Effector memory CD4-positive, alpha-beta T cell (primary cell): ENCODE results near the gene NOP9.

Source experiments
- DNase-seq, 3 donors: peaks; one replicate each; pipeline ENCODE4 v3.0.0-alpha.2; 2020
- H3K27ac ChIP-seq: 2 replicates; pipeline ENCODE4 v1.7.0; 2013; ENCODE audit warnings: mild to moderate bottlenecking, low read length, moderate library complexity; ENCODE audit not compliant: insufficient read depth, poor library complexity, severe bottlenecking
- H3K27me3 ChIP-seq: replicated peaks from 2 replicates; pipeline ENCODE4 v1.7.0; 2013; ENCODE audit warnings: mild to moderate bottlenecking, low read length; ENCODE audit not compliant: insufficient read depth, control insufficient read depth, poor library complexity, severe bottlenecking
- H3K36me3 ChIP-seq: 2 replicates; pipeline ENCODE4 v1.7.0; 2013; ENCODE audit warnings: mild to moderate bottlenecking, low read length, moderate library complexity; ENCODE audit not compliant: control insufficient read depth, insufficient read depth
- H3K4me1 ChIP-seq: 2 replicates; pipeline ENCODE4 v1.7.0; 2013; ENCODE audit warnings: low read length, mild to moderate bottlenecking; ENCODE audit not compliant: control insufficient read depth, insufficient read depth, poor library complexity, severe bottlenecking
- H3K4me3 ChIP-seq: 2 replicates; pipeline ENCODE4 v1.7.0; 2013; ENCODE audit warnings: low read length, low read depth, mild to moderate bottlenecking; ENCODE audit not compliant: insufficient read depth, poor library complexity, severe bottlenecking
- H3K9me3 ChIP-seq: 2 replicates; pipeline ENCODE4 v1.7.0; 2013; ENCODE audit warnings: mild to moderate bottlenecking, low read length, moderate library complexity; ENCODE audit not compliant: control insufficient read depth

NOP9 gene

GRCh38 chr14:24335461-24336171 lies 36.0 kb downstream of the NOP9 start:
- no peak overlapping the region for H3K4me3 ChIP-seq
- H3K4me1 ChIP-seq: peaks cover 45% of the 10 kb centered on the region
- H3K27ac ChIP-seq: no peak overlapping the region
- H3K9me3 ChIP-seq: no peaks in the 10 kb centered on the region
- no peak for DNase-seq
- H3K36me3 ChIP-seq: peaks cover 11% of the 10 kb centered on the region
- H3K27me3 ChIP-seq: peaks cover 8% of the 10 kb centered on the region

- H3K4me3 ChIP-seq: no peak overlapping the region
- H3K9me3 ChIP-seq: no peaks in the 10 kb centered on the region
- H3K36me3 ChIP-seq: peaks cover 11% of the 10 kb centered on the region
- peaks cover 8% of the 10 kb centered on the region for H3K27me3 ChIP-seq
- H3K27ac ChIP-seq: no peak overlapping the region
- DNase-seq: no peak
- peaks cover 37% of the 10 kb centered on the region for H3K4me1 ChIP-seq
Measured at GRCh38 chr14:24337144-24337823, 37.6 kb downstream of the NOP9 start.

- Histone ChIP-seq H3K27ac (no peak overlapping the region), H3K4me3 (no peak overlapping the region), H3K36me3 (peaks cover 11% of the 10 kb centered on the region), H3K27me3 (peaks cover 8% of the 10 kb centered on the region), H3K9me3 (no peaks in the 10 kb centered on the region), H3K4me1 (peaks cover 32% of the 10 kb centered on the region)
- DNase-seq: no peak
Measured at GRCh38 chr14:24337824-24338175, 38.1 kb downstream of the NOP9 start.

GRCh38 chr14:24338843-24339242 lies 39.2 kb downstream of the NOP9 start:
- Histone ChIP-seq H3K4me1 (peaks cover 25% of the 10 kb centered on the region), H3K27ac (no peak overlapping the region), H3K36me3 (peaks cover 11% of the 10 kb centered on the region), H3K27me3 (peaks cover 8% of the 10 kb centered on the region), H3K4me3 (peak overlapping the region; percentile 76), H3K9me3 (no peaks in the 10 kb centered on the region)
- no peak for DNase-seq

- Histone ChIP-seq H3K27me3 (peaks cover 7% of the 10 kb centered on the region), H3K36me3 (peaks cover 11% of the 10 kb centered on the region), H3K27ac (peak within 1 kb of the TSS; percentile 66), H3K9me3 (no peaks in the 10 kb centered on the region), H3K4me3 (peak within 1 kb of the TSS; percentile 76), H3K4me1 (peaks cover 18% of the 10 kb centered on the region)
- DNase-seq: peak; percentile 26 to 50 (median 45)
Measured at GRCh38 chr14:24339284-24340151, 39.9 kb downstream of the NOP9 start, which contains the start of gene RIPK3. Gene RIPK3, minus strand, starts transcription at chr14:24339991. Its CDS starts 165 bp downstream, at chr14:24339826.

- Histone ChIP-seq H3K4me3 (no peak overlapping the region), H3K36me3 (peaks cover 11% of the 10 kb centered on the region), H3K4me1 (peaks cover 12% of the 10 kb centered on the region), H3K9me3 (no peaks in the 10 kb centered on the region), H3K27me3 (no peaks in the 10 kb centered on the region), H3K27ac (no peak overlapping the region)
- no peak for DNase-seq
Measured at GRCh38 chr14:24340606-24341005, 41.0 kb downstream of the NOP9 start.

- DNase-seq: no peak
- H3K27ac ChIP-seq: no peak overlapping the region
- no peaks in the 10 kb centered on the region for H3K9me3 ChIP-seq
- H3K4me1 ChIP-seq: peaks cover 12% of the 10 kb centered on the region
- H3K4me3 ChIP-seq: no peak overlapping the region
- H3K27me3 ChIP-seq: no peaks in the 10 kb centered on the region
- peaks cover 3% of the 10 kb centered on the region for H3K36me3 ChIP-seq
Measured at GRCh38 chr14:24342889-24343288, 43.2 kb downstream of the NOP9 start.

- Histone ChIP-seq H3K4me1 (peaks cover 7% of the 10 kb centered on the region), H3K36me3 (no peaks in the 10 kb centered on the region), H3K4me3 (no peak overlapping the region), H3K27ac (no peak overlapping the region), H3K27me3 (no peaks in the 10 kb centered on the region), H3K9me3 (no peaks in the 10 kb centered on the region)
- no peak for DNase-seq
Measured at GRCh38 chr14:24343795-24344660, 44.4 kb downstream of the NOP9 start.

GRCh38 chr14:24347134-24347533 lies 47.5 kb downstream of the NOP9 start:
- DNase-seq: no peak
- no peak overlapping the region for H3K4me3 ChIP-seq
- no peaks in the 10 kb centered on the region for H3K4me1 ChIP-seq
- H3K27ac ChIP-seq: no peak overlapping the region
- no peaks in the 10 kb centered on the region for H3K9me3 ChIP-seq
- H3K27me3 ChIP-seq: peaks cover 4% of the 10 kb centered on the region
- H3K36me3 ChIP-seq: no peaks in the 10 kb centered on the region
